Stimulated activated CD8-positive, alpha-beta memory T cell treated with anti-CD3 and anti-CD28 coated beads, Interleukin-12 subunit alpha, Interleukin-12 subunit beta, amount 100 ng/mL, for 24 hours (primary cell): ENCODE data around the gene PTPRQ.

ENCODE experiments used
- DNase-seq: peaks from one replicate; pipeline ENCODE4 v3.0.0-alpha.2; 2020; ENCODE audit errors: extremely low read depth

Gene PTPRQ

DNA sequence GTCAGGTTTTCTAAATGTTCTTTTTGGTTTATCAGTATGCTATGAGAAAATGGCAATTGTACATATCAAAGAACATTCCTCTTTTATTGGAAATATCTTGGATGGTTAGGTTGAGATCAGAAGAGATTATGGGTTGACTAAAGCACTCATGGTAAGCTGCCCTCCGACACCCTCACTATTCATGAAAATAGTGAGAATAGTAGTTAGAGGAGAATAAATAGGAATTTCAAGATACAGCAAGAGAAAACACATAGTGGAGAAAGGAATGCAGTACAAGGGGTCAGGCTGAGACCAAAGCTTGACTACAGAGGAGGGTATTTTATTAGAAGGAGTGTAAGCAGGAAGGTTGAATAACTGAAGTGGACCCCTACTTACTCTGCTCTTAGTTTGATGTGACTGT is 112.5 kb downstream of the PTPRQ start:
- DNase-seq: no peak

DNA sequence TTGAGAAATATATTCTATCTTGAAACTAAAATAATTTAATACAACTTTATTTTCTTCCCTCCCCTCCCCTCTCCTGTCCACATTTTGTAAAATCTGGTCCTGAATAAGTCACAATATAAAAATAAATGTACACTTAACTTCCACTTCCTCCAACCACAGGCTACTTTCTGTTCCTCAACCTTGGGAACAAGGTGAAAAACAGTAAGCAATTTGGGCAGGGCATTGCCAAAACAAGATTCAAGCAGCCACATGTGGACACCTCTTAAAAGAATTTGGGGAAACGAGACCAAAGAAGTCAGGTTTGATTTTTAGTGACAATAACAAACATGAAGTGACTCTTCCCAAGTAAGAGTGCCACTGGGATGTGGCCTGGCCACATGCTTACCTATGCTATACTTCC is 115.7 kb downstream of the PTPRQ start:
- DNase-seq: no peak

DNA sequence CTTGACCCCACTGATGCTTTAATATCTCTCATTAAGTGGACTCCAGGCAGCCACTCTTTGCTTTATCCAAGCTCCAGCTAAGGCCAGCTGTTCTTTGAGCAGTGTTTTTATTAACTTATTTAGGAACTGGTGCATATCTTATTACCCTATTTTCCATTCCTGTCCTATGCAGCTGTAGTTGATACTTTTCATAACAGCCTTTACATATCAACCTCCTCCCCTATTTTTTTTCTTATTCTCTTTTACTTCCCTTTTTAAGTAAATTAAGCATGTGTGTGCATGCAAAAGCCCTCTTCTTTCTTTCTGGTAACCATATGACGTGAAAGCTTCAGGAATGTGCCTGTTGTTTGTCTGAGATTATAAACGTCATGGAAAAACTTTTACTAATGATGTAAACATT is 121.2 kb downstream of the PTPRQ start:
- DNase-seq: no peak

DNA sequence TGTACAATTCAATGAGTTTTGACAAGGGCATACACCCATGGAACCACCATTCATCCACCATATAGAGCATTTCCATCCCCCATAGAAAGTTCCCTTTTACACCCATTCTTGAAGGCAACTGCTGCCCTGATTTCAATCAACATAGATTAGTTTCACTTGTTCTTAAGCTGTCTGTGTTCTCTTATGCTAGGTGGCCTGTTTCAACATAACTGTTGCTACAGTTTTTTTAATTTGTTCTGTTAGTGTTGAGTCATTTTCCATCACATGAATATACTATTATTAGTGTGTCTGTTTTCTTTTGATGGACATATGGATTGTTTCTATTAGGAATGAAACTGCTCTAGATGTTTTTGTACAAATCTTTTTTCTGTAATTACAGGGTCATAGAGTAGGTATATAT is 123.4 kb downstream of the PTPRQ start:
- DNase-seq: no peak

DNA sequence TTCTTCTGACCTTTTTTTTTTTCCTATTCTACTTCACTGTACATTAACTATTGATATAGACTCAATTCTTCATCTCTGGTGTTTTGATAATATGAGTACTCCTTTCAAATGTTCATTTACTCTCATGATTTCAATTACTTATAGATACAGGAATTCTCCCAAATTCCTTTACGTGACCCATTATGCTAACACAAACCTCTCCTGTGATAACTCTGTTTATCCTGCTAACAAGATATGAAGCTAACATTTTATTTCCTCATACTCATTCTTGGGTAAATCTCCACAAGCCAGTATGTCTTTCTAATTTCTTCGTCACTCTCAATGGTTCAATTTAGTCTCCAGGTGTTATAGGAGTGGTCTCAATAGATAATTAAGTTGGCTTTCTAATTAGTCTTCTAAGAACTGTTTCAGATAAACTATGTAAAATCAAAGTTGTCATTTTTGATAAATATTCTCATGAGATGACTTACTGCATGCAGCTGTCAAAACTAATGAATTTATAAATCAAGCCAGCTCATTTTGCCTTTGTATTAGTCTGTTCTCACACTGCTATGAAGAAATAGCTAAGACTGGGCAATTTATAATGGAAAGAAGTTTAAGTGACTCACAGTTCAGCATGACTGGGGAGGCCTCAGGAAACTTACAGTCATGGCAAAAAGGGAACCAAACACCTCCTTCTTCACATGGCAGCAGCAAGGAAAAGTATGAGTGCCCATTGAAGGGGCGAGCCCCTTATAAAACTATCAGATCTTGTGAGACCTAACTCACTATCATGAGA is 132.8 kb downstream of the PTPRQ start:
- no peak for DNase-seq

DNA sequence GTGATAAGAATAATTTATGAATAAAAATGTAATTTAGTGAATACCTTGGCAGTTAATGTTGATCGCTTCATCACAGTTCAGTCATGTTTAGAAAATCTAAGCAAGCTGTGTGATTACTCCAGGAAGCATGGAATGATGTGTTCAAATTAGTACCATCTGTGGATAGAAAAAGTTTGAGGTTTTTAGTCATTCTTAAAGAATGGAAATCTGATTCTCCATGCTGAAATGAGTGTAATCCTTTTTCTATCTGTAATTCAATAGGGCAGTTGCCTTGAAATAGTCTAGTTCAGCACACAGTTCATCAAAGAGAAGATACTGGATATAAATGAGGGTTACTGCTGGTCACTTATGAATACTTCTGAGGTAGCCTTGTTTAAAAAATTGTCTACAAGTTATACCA is 136.2 kb downstream of the PTPRQ start:
- no peak for DNase-seq

DNA sequence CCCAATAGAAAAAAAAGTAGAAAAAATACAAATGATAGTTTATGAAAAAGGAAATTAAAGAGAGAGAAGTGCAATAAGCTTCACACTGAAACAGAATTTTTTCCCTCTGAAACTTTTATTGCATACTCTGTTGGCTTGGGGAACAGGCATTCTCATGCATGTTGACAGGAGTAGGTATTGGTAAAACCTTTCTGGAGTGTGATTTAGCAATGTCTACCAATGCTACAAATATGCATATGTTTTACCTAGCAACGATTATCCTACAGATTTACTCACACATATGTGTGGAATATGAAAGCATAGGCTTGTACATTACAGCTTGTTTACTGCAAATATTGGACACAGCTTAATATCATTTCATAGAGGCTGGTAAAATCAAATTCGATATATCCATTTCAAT is 137.7 kb downstream of the PTPRQ start:
- no peak for DNase-seq

DNA sequence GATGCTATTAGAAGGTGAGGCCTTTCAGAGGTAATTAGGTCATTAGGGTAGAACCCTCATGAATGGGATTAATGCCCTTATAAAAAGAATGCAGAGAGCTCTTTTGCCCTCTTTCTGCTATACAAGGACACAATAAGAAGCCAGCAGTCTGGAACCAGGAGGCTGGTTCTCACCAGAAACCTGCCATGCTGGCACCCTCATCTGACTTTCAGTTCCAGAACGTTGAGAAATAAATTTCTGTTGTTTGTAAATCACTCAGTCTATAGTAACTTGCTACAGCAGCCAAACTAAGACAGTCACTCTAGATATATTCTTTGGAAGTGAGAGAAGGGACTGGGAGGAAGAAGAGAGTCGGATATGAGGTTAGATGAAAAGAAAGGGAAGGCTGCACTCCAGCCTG is 138.4 kb downstream of the PTPRQ start:
- DNase-seq: no peak

DNA sequence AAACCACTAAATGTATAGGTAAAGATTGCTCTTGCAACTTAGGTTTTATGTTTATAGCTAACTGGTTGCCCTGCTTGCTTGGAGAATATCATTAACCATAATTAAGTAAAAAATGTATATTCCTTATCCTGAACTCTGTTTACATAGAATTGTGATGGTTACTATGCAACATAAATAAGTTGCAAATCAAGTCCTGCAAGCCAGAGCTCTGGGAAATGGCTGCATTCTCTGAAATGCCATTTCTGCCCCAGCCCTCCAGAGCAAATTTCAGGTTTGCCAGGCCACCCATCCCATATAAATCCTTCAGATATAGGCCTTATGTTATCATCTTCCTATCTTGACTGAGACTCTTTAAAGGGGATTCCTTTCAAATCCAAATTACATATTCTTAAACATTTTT is 145.0 kb downstream of the PTPRQ start:
- DNase-seq: no peak

DNA sequence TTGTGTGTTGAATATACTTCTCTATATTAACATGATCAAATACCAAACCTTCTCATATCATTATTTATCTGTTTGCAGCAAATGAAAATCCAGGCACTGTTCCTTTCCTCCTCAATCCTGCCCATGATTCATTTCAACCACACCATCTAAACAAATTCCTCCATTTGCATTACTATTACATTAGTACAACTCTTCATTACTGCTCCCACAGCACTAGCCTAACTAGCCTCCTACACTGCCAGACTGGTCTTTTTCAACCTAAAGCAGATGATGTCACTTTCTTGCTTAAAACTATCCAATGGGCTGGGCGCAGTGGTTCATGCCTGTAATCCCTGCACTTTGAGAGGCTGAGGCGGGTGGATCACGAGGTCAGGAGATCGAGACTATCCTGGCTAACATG is 146.1 kb downstream of the PTPRQ start:
- DNase-seq: no peak

DNA sequence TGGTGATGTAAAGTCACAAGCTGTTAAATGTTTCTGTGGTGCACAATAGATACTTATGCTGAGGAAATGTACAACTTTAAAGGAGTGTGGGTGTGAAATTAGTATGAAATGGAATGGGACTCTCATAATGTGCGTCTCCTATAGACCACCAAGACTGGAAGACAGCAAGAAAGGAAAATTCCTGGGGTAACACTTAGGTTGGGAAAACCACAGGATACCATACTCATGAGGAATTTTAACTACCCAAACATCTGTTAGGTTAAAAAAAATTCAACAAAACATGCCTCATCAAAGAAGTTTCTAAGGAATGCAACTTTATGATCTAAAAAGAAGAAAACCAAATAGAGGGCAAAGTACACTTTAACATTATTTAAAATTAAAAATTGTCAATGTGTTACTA is 149.7 kb downstream of the PTPRQ start:
- no peak for DNase-seq

DNA sequence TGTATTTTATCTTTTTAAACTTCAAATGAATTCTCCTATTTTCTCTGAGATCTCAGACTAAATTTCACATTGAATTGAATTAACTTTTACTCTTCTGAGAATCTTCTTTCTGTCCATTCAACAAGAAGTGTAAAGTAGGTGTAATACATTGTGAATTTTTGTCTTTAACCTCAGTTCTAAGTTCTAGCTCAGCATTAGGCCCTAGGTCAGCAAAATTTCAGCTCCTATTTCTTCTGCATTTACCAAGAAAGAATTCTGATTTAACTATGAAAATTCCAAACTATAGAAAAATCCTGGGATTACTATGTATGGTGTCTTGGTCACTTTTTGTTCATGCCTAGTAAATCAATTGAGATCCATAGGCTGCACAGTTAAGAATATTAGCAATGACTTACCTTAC is 152.5 kb downstream of the PTPRQ start:
- no peak for DNase-seq

DNA sequence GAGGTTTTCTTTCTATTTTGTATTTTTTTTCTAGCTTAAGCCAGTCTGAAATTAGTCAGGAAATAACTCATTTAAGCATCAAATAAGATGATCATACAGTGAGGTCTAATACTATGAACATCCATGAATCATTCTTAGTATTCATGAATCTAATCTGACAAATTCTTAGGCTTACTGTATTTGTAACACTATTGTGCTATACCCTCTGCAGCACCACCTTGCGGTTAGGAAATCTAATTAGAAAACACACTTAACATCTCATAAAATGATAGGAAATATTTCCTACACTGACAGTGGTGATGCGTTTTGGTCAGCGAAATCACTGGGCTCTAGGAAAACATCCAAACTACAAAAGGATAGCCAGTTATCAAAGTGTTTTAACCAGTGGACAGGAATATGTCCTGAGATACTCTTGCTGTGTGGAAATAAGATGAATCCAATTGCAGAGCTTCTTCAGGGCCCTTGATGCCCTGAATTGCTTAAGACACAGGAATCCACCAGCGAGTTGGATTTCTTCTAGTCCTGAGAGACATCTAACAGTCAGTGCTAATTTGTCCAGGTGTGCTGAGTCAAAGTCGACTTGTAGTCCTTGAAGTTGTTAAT is 154.1 kb downstream of the PTPRQ start:
- DNase-seq: no peak

DNA sequence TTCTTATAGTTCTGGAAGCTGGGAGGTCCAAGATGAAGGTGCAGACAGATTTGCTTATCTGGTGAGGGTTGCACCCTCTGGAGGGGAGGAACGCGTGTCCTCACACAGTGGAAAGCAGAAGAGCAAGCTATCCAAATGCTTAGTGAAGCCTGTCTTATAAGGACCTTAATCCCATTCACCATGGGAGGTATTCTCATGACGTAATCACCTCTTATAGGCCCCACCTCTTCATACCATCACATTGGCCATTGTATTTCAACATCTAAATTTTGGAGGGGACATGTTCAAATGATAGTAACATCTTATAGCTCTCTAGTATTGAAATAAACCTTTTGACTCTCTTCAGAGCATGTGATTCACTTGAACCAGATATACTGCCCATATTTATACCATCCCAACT is 158.4 kb downstream of the PTPRQ start:
- DNase-seq: no peak

DNA sequence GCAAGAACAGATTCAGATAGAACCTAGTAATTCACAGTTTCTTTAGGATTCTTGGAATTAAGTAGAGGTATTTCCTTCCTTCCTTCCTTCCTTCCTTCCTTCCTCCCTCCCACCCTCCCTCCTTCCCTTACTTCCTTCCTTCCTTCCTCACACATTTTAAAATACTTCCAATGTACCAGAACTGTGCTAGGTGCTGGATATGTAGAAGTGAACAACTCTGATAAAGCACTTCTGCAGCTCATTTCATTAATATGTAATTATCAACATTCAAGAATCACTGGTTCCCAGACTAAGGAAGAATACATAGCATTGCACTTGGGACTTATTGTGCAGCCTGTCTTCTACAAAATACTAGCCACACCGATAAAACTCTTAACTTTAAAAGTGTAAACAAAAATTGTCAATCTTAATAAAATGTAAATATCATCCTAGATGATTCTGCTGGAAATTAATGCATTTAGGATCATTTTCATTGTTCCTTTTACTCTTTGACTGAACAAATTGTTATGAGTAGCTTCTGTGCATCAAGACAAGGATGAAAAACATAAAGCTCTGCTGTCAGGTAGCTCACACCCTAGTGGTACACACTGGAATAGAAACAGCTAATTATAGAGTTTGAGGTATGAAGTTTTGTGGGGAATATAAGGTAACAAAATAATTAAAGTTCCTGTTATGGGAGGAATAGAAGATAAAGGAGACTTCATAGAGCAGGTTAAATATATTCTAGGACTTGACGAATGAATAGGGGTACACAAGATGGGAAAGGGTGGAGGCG is 163.5 kb downstream of the PTPRQ start:
- DNase-seq: no peak

DNA sequence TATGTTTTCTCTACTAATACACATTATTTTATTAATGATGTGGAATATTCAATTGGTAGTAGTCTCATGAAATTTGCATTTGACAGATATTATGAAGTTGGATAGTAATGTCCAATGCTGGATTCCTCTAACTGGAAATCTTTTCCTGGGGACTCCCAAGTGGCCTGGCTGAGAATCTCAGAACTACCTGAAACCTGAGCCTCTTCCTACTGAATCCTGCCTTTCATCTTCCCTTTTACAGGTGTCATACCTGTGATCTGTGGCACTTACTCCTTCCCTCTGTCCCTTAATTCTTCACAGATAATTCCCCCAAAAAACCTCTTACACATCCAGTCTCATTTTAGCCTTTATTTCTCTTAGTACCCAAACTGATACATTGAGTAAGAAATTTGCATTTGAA is 173.7 kb downstream of the PTPRQ start:
- no peak for DNase-seq

DNA sequence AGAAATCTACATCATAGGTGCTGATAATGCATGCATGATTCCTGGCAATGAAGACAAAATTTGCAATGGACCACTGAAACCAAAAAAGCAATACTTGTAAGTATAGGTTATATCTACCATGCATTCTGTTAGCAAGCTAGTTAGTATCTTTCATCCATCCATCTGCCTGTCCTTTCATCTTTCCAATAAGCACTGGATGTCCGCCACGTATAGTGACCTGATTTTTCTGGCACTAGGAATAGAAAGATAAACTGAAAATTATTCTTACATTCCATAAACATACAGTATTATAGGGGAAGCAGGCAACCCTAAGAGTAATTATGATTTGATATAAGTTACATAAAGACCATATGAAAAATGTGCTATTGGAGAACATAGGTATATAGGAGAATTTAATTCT is 176.2 kb downstream of the PTPRQ start:
- no peak for DNase-seq

DNA sequence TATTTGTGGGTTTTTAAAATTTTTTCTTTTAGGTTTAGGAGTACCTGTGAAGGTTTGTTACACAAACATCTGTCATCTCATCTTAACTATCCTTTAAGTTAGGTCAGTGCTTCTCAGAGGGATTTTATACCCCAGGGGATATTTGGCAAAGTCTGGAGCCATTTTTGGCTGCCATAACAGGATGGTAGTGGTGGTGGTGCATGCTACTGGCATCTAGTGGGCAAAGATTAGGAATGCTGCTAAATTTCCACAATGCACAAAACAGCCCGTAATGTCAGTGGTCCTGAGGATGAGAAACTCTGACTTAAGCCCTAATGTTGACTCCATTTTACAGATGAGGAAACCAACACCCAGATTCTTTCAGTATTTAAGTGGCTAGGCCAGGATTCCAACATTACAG is 178.2 kb downstream of the PTPRQ start:
- no peak for DNase-seq

DNA sequence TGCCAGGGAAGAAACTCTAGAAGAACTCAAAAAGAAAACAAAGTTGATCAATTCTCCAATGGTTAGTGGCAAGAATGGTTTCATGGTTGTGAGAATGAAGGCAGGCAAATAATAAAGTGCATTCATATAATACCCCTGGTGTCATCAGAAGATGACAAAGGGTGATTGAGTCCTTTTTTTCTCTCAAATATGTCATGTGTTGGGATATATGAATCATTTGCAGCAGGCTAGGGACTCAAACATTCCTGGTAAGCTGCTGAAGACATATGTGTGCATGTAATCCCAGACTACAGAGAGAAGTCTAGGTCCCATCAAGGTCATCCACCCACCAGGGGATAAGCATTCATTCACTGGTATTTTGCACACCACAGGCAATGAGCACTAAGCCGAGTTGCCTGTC is 181.0 kb downstream of the PTPRQ start:
- no peak for DNase-seq

DNA sequence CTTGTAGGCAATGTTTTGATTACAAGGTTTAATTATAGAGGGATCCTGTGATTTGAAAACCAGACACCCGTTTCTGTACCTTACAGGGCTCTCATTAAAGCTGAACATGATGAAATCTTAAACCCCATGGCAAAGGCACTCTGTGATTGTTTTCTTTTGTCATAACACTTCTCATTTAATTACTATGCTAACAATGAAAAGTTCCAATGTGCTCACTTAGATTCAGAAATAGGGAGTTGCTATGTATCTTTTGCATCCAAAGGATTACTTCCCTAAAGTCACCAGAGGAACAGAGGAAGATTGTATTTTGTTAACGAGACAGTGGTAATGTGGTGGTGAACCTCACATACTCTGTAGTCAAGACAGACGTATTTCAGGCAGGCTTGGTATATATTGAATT is 181.9 kb downstream of the PTPRQ start:
- no peak for DNase-seq

DNA sequence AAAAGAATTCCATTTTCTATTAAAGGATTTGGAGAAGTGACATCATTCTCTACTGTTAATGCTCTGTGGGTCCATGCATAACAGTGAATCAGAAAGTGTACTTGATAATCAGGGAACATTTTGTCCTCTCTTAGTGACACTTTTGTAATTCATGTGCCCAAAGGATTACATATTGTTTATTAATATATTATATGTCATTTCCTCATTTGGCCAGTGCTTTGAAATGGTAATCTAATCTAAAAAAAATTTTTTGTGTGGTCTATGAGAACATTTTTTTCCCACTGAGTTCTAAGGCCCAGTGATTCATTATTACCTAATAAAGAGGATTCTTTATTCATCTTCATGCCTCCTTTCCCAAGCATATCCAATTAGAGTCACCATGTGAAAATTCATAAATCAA is 183.7 kb downstream of the PTPRQ start:
- no peak for DNase-seq

DNA sequence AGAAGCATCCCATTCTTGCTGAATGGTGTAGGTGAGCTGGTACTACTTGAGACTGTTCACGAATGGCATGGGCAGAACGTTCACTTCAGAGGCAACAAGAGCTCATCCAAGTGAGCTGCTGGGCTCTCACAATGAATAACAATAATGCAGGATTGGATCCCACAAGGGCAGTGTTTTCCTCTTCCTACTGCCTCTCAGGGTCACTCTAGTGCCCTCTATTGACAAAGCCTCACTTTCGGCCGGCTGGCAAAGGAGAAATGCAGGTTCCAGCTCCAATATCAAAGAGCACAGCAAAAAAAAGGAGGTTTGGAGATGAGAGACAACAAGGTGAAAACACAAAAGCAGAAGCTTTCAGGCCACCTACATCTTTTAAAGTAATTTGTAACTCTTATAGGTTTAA is 188.8 kb downstream of the PTPRQ start:
- no peak for DNase-seq

DNA sequence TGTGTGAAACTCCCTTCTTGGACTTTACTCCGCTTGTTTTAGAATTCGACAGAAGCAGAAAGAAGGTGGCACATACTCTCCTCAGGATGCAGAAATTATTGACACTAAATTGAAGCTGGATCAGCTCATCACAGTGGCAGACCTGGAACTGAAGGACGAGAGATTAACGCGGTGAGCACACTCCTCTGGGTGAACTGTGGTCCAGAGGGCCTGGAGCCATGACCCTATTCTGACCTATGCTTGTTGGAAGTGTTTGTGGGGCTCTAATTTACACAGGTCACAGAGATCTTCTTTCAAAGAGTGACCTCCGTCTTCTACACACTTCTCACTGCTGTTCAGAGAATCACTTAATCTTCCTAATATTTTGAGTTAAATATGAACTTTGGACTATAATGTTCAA is 190.9 kb downstream of the PTPRQ start:
- no peak for DNase-seq
